HCT116 (cell line): ENCODE measurements around the gene GRIPAP1. TPM values are rescaled to one million over a fixed set of nuclear protein-coding genes. Genes with fewer than 3 reads are reported as not detected.

ENCODE experiments used
- ATAC-seq: fragments of 200-7000 bp; cut with Tn5 transposase; 2 replicates; pipeline ENCODE4 v1.9.1; 2020; ENCODE audit warnings: mild to moderate bottlenecking, moderate library complexity
- BruUV-seq: library from RNA; stranded (reverse); fragments of 400-500 nt; replicated peaks from 2 replicates; lab custom pipeline; 2021; lab: Mats Ljungman, UMichigan
- CTCF ChIA-PET: fragments of 300-600 bp; sonication (Branson Sonifier 250); formaldehyde crosslinking; loops from one replicate; lab custom pipeline; 2021; ENCODE audit warnings: antibody characterized with exemption; lab: Charles Lee
- POLR2A ChIA-PET: fragments of 300-600, 350-600 bp; sonication (Branson Sonifier 250); formaldehyde crosslinking; loops from one replicate; lab custom pipeline; 2021; ENCODE audit warnings: antibody characterized with exemption; lab: Charles Lee
- RAD21 ChIA-PET, 2 experiments: fragments of 300-600 bp; sonication (Branson Sonifier 250); formaldehyde crosslinking; loops; one replicate each; lab custom pipeline; 2023; ENCODE audit warnings: low total read pairs in 2 of 2; ENCODE audit not compliant: uncharacterized antibody in 2 of 2, unreplicated experiment in 2 of 2, low non-redundant PET in 1 of 2; lab: Charles Lee
- DNase-seq: peaks from one replicate; pipeline ENCODE4 v3.0.0-alpha.2; 2010; ENCODE audit warnings: low read depth, low spot score
- H2AFZ ChIP-seq: fragments of 200-600 bp; shearing (Covaris generic), sonication (generic); 2 replicates; pipeline ENCODE4 v1.6.1; 2017; ENCODE audit warnings: low read depth, mixed run types, mixed read lengths, antibody characterized with exemption, low read length; ENCODE audit not compliant: poor library complexity, severe bottlenecking
- H3K27ac ChIP-seq: 2 replicates; pipeline ENCODE4 v1.5.1; 2012; ENCODE audit warnings: low read depth, low read length
- H3K27me3 ChIP-seq: fragments of 200-600 bp; sonication (generic); 2 replicates; pipeline ENCODE4 v1.6.1; 2016; ENCODE audit warnings: mixed run types, low read length, mixed read lengths; ENCODE audit not compliant: insufficient read depth
- H3K36me3 ChIP-seq, 2 experiments: fragments of 200-500 bp in 1 of 2; fragments of 200-600 bp in 1 of 2; sonication (Bioruptor generic) in 1 of 2; sonication (generic) in 1 of 2; 2 replicates each; pipeline versions ENCODE4 v1.5.1 to v1.6.1; 2014 to 2016; ENCODE audit warnings: low read length in 2 of 2, inconsistent platforms in 1 of 2, mixed read lengths in 1 of 2, mixed run types in 1 of 2; ENCODE audit not compliant: insufficient read depth in 2 of 2, control insufficient read depth in 1 of 2
- H3K4me1 ChIP-seq, 2 experiments: fragments of 200-600 bp in 1 of 2; sonication (generic) in 1 of 2; 2 replicates each; pipeline versions ENCODE4 v1.5.1 to v1.6.1; 2012 to 2017; ENCODE audit warnings: low read length in 2 of 2, inconsistent platforms in 1 of 2, mild to moderate bottlenecking in 1 of 2, mixed read lengths in 1 of 2, mixed run types in 1 of 2, moderate library complexity in 1 of 2; ENCODE audit not compliant: insufficient read depth in 2 of 2, control insufficient read depth in 1 of 2
- H3K4me2 ChIP-seq: fragments of 200-600 bp; sonication (generic); 2 replicates; pipeline ENCODE4 v1.6.1; 2017; ENCODE audit warnings: mixed run types, low read length, mixed read lengths
- H3K4me3 ChIP-seq, 2 experiments: fragments of 200-600 bp in 1 of 2; sonication (generic) in 1 of 2; replicated peaks in 1 of 2; 2 replicates each; pipeline ENCODE4 v1.5.1; 2011 to 2016; ENCODE audit warnings: low read length in 2 of 2, control low read depth in 1 of 2, low read depth in 1 of 2, mild to moderate bottlenecking in 1 of 2, mixed read lengths in 1 of 2, mixed run types in 1 of 2
- H3K79me2 ChIP-seq: fragments of 200-600 bp; sonication (generic); 2 replicates; pipeline ENCODE4 v1.6.1; 2017; ENCODE audit warnings: mild to moderate bottlenecking, mixed run types, low read length, moderate library complexity, mixed read lengths; ENCODE audit not compliant: insufficient read depth
- H3K9ac ChIP-seq: fragments of 200-600 bp; sonication (generic); 2 replicates; pipeline ENCODE4 v1.6.1; 2016; ENCODE audit warnings: low read length, mixed read lengths
- H3K9me2 ChIP-seq: fragments of 200-600 bp; sonication (generic), shearing (Covaris generic); 2 replicates; pipeline ENCODE4 v1.6.1; 2017; ENCODE audit warnings: mixed run types, mild to moderate bottlenecking, moderate library complexity; ENCODE audit not compliant: insufficient read depth
- H3K9me3 ChIP-seq, 2 experiments: fragments of 200-500 bp in 1 of 2; fragments of 200-600 bp in 1 of 2; sonication (Bioruptor generic) in 1 of 2; sonication (generic) in 1 of 2; 2 replicates each; pipeline ENCODE4 v1.6.1; 2014 to 2017; ENCODE audit warnings: low read length in 2 of 2, mixed read lengths in 2 of 2, inconsistent platforms in 1 of 2, low read depth in 1 of 2, mild to moderate bottlenecking in 1 of 2, mixed run types in 1 of 2, moderate library complexity in 1 of 2; ENCODE audit not compliant: control insufficient read depth in 1 of 2, insufficient read depth in 1 of 2
- H4K20me1 ChIP-seq: fragments of 200-600 bp; sonication (generic), shearing (Covaris generic); 2 replicates; pipeline ENCODE4 v1.6.1; 2017; ENCODE audit warnings: mixed run types, mild to moderate bottlenecking, moderate library complexity; ENCODE audit not compliant: insufficient read depth
- CBX3 ChIP-seq: IDR thresholded peaks from 2 replicates; pipeline ENCODE4 v1.6.1; 2012; ENCODE audit warnings: low read depth
- CEBPB ChIP-seq: IDR thresholded peaks from 2 replicates; pipeline ENCODE4 v1.6.1; 2012; ENCODE audit warnings: low read depth
- EGR1 ChIP-seq: IDR thresholded peaks from 2 replicates; pipeline ENCODE4 v1.6.1; 2012; ENCODE audit warnings: low read depth
- ELF1 ChIP-seq: IDR thresholded peaks from 2 replicates; pipeline ENCODE4 v1.6.1; 2012; ENCODE audit warnings: low read depth, borderline replicate concordance
- EZH2 ChIP-seq: fragments of 200-600 bp; sonication (generic); IDR thresholded peaks from 2 replicates; pipeline ENCODE4 v1.6.1; 2017; ENCODE audit warnings: antibody characterized with exemption, mixed run types
- FOSL1 ChIP-seq: IDR thresholded peaks from 2 replicates; pipeline ENCODE4 v1.6.1; 2012; ENCODE audit warnings: low read depth
- JUND ChIP-seq: IDR thresholded peaks from 2 replicates; pipeline ENCODE4 v1.6.1; 2012
- SP1 ChIP-seq: IDR thresholded peaks from 2 replicates; pipeline ENCODE4 v1.6.1; 2012; ENCODE audit warnings: low read depth
- ZNF274 ChIP-seq: fragments of 200-500 bp; sonication (Bioruptor generic); IDR thresholded peaks from 2 replicates; pipeline ENCODE4 v1.6.1; 2014; ENCODE audit warnings: mild to moderate bottlenecking, low read depth, low read length, inconsistent platforms
- intact Hi-C: fragments of 100-400 bp; cut with micrococcal nuclease; formaldehyde crosslinking; loops from 2 replicates; pipeline ENCODE4 v1.10.0; 2022
- total RNA-seq: library from RNA; stranded (reverse); gene quantifications from one replicate; pipeline ENCODE4 v1.2.1, GENCODE V29; 2021; ENCODE audit not compliant: unreplicated experiment
- TF ChIP-seq, protein P1 (sequence below), 3 experiments: fragments of 200-600 bp in 1 of 3; sonication (generic) in 1 of 3; IDR thresholded peaks in 2 of 3; conservative IDR thresholded peaks in 1 of 3; 2 replicates each; pipeline ENCODE4 v1.5.1; 2012 to 2017; ENCODE audit warnings: low read depth in 2 of 3, low read length in 2 of 3, antibody characterized with exemption in 1 of 3, borderline replicate concordance in 1 of 3, control low read depth in 1 of 3, mild to moderate bottlenecking in 1 of 3, mixed read lengths in 1 of 3, mixed run types in 1 of 3, moderate library complexity in 1 of 3; ENCODE audit not compliant: insufficient read depth in 1 of 3
- TF ChIP-seq, protein P2 (sequence below): IDR thresholded peaks from 2 replicates; pipeline ENCODE4 v1.6.1; 2012; ENCODE audit warnings: low read depth

The GRIPAP1 gene
- total RNA-seq, 1 experiment from 2014 or later, result 39.4 TPM

DNA sequence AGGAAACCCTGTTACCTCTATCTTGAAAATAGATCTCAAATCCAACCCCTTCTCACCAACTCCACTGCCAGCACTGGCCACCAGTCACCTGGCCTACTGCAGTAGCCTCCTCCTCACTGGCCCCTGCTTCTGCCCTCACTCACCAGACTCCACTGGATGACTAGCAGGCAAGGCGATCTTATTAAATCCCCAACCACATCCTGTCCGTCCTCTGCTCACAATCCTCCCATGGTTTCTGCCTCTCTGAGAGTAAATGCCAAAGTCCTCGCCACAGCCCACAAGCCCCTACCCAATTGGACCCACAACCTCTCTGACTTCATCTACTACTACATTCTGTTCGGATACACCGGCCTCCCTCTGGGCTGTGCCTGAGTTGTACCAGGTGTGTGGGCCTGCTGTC lies 77.8 kb downstream of the GRIPAP1 start:
- Histone ChIP-seq H2AFZ (no peak overlapping the region), H3K4me2 (no peak overlapping the region), H3K36me3 (peaks cover 0 to 7% of the 10 kb centered on the region in 2 experiments; a peak in 2 of 4 replicates), H3K27me3 (no peaks in the 10 kb centered on the region), H3K9me3 (no peaks in the 10 kb centered on the region), H3K9ac (no peak overlapping the region), H3K79me2 (peaks cover 9% of the 10 kb centered on the region; the same call in 1 of the 2 replicates), H3K4me1 (peaks cover 2 to 8% of the 10 kb centered on the region in 2 experiments; a peak in 2 of 4 replicates), H3K27ac (no peak overlapping the region), H4K20me1 (no peaks in the 10 kb centered on the region), H3K4me3 (no peak overlapping the region), H3K9me2 (no peaks in the 10 kb centered on the region)
- ATAC-seq (no peak), DNase-seq (no peak)
- ChIA-PET CTCF (no interaction called here), POLR2A (no interaction called here), RAD21 (no interaction called here)
- intact Hi-C loops, result no loop called here
- BruUV-seq, result no TSS peak
- TF ChIP-seq JUND, result no peak
- no peak for TF ChIP-seq EGR1
- TF ChIP-seq, protein P1, sequence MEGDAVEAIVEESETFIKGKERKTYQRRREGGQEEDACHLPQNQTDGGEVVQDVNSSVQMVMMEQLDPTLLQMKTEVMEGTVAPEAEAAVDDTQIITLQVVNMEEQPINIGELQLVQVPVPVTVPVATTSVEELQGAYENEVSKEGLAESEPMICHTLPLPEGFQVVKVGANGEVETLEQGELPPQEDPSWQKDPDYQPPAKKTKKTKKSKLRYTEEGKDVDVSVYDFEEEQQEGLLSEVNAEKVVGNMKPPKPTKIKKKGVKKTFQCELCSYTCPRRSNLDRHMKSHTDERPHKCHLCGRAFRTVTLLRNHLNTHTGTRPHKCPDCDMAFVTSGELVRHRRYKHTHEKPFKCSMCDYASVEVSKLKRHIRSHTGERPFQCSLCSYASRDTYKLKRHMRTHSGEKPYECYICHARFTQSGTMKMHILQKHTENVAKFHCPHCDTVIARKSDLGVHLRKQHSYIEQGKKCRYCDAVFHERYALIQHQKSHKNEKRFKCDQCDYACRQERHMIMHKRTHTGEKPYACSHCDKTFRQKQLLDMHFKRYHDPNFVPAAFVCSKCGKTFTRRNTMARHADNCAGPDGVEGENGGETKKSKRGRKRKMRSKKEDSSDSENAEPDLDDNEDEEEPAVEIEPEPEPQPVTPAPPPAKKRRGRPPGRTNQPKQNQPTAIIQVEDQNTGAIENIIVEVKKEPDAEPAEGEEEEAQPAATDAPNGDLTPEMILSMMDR (IDR thresholded peaks at IDR 0.05 in 2 of 3, conservative IDR thresholded peaks at IDR 0.05 in 1 of 3; ENCODE audit: borderline replicate concordance in 1 of 3, insufficient read depth in 1 of 3, low read depth in 2 of 3, low read length in 2 of 3), result no peak
- no peak for TF ChIP-seq CEBPB
- no peak for TF ChIP-seq EZH2
- no peak for TF ChIP-seq SP1
- TF ChIP-seq FOSL1, result no peak
- TF ChIP-seq ZNF274, result no peak
- TF ChIP-seq ELF1, result no peak
- TF ChIP-seq CBX3, result no peak
- TF ChIP-seq, protein P2, sequence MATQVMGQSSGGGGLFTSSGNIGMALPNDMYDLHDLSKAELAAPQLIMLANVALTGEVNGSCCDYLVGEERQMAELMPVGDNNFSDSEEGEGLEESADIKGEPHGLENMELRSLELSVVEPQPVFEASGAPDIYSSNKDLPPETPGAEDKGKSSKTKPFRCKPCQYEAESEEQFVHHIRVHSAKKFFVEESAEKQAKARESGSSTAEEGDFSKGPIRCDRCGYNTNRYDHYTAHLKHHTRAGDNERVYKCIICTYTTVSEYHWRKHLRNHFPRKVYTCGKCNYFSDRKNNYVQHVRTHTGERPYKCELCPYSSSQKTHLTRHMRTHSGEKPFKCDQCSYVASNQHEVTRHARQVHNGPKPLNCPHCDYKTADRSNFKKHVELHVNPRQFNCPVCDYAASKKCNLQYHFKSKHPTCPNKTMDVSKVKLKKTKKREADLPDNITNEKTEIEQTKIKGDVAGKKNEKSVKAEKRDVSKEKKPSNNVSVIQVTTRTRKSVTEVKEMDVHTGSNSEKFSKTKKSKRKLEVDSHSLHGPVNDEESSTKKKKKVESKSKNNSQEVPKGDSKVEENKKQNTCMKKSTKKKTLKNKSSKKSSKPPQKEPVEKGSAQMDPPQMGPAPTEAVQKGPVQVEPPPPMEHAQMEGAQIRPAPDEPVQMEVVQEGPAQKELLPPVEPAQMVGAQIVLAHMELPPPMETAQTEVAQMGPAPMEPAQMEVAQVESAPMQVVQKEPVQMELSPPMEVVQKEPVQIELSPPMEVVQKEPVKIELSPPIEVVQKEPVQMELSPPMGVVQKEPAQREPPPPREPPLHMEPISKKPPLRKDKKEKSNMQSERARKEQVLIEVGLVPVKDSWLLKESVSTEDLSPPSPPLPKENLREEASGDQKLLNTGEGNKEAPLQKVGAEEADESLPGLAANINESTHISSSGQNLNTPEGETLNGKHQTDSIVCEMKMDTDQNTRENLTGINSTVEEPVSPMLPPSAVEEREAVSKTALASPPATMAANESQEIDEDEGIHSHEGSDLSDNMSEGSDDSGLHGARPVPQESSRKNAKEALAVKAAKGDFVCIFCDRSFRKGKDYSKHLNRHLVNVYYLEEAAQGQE, result no peak
- TF ChIP-seq, all 23 proteins: peak for 0
